ENCODE measurements around the gene TMEM38B. TPM values are rescaled to one million over a fixed set of nuclear protein-coding genes. Genes with fewer than 3 reads are reported as not detected.
"Not testable (repeated sequence)": the region's sequence is repeated elsewhere in the genome, so short reads cannot be mapped to it uniquely, and the experiment has no call there.

TMEM38B gene
- total RNA-seq, 2 experiments from 2014 or later: 16.8 to 17.8 TPM

- Mint-ChIP-seq H3K36me3 (peaks cover 56% of the 10 kb centered on the region), H3K9me3 (peaks cover 21% of the 10 kb centered on the region)
- not testable (repeated sequence) for H3K27ac Mint-ChIP-seq, DNase-seq, H3K4me1 Mint-ChIP-seq, H3K27me3 Mint-ChIP-seq, H3K4me3 Mint-ChIP-seq
Observed at GRCh38 chr9:105728230-105728629, 33.9 kb downstream of the TMEM38B start.

GRCh38 chr9:105731420-105731819 is 37.1 kb downstream of the TMEM38B start:
- H3K4me3 Mint-ChIP-seq, H3K4me1 Mint-ChIP-seq, H3K27ac Mint-ChIP-seq, DNase-seq, H3K27me3 Mint-ChIP-seq: not testable (repeated sequence)
- H3K9me3 Mint-ChIP-seq: peaks cover 45% of the 10 kb centered on the region
- H3K36me3 Mint-ChIP-seq: peaks cover 83% of the 10 kb centered on the region

- H3K27ac Mint-ChIP-seq: no peak overlapping the region
- H3K36me3 Mint-ChIP-seq: peaks cover 78% of the 10 kb centered on the region
- H3K27me3 Mint-ChIP-seq: no peaks in the 10 kb centered on the region
- DNase-seq: no peak
- H3K4me1 Mint-ChIP-seq: no peaks in the 10 kb centered on the region
- no peak overlapping the region for H3K4me3 Mint-ChIP-seq
- peaks cover 42% of the 10 kb centered on the region for H3K9me3 Mint-ChIP-seq
Observed at GRCh38 chr9:105735366-105735765, 41.0 kb downstream of the TMEM38B start.

- no peaks in the 10 kb centered on the region for H3K4me1 Mint-ChIP-seq
- H3K36me3 Mint-ChIP-seq: peaks cover 69% of the 10 kb centered on the region
- H3K9me3 Mint-ChIP-seq: peaks cover 33% of the 10 kb centered on the region
- H3K27ac Mint-ChIP-seq: no peak overlapping the region
- no peak overlapping the region for H3K4me3 Mint-ChIP-seq
- DNase-seq: no peak
- H3K27me3 Mint-ChIP-seq: no peaks in the 10 kb centered on the region
Observed at GRCh38 chr9:105737205-105737604, 42.9 kb downstream of the TMEM38B start.

- H3K9me3 Mint-ChIP-seq: no peaks in the 10 kb centered on the region
- no peak overlapping the region for H3K4me3 Mint-ChIP-seq
Observed at GRCh38 chr9:105742088-105742487, 47.7 kb downstream of the TMEM38B start.

GRCh38 chr9:105747325-105747724 is 53.0 kb downstream of the TMEM38B start:
- not testable (repeated sequence) for H3K4me3 Mint-ChIP-seq, DNase-seq, H3K27me3 Mint-ChIP-seq, H3K27ac Mint-ChIP-seq, H3K4me1 Mint-ChIP-seq
- Mint-ChIP-seq H3K36me3 (peaks cover 58% of the 10 kb centered on the region), H3K9me3 (peaks cover 10% of the 10 kb centered on the region)

More at GRCh38 chr9:105742088-105742487, 47.7 kb downstream of the TMEM38B start:
- Mint-ChIP-seq H3K27me3 (no peaks in the 10 kb centered on the region), H3K4me1 (no peaks in the 10 kb centered on the region), H3K27ac (no peak overlapping the region), H3K36me3 (peaks cover 37% of the 10 kb centered on the region)
- no peak for DNase-seq

GRCh38 chr9:105751761-105752160 is 57.4 kb downstream of the TMEM38B start:
- no peaks in the 10 kb centered on the region for H3K4me1 Mint-ChIP-seq
- DNase-seq: no peak
- H3K4me3 Mint-ChIP-seq: no peak overlapping the region
- no peaks in the 10 kb centered on the region for H3K27me3 Mint-ChIP-seq
- H3K36me3 Mint-ChIP-seq: peaks cover 65% of the 10 kb centered on the region
- no peak overlapping the region for H3K27ac Mint-ChIP-seq
- peaks cover 33% of the 10 kb centered on the region for H3K9me3 Mint-ChIP-seq

- Mint-ChIP-seq H3K36me3 (peaks cover 40% of the 10 kb centered on the region), H3K27ac (peak overlapping the region; percentile 52), H3K4me3 (no peak overlapping the region), H3K27me3 (no peaks in the 10 kb centered on the region), H3K4me1 (no peaks in the 10 kb centered on the region), H3K9me3 (peaks cover 46% of the 10 kb centered on the region)
- DNase-seq: no peak
Observed at GRCh38 chr9:105757496-105758251, 63.3 kb downstream of the TMEM38B start.

GRCh38 chr9:105760053-105760452 is 65.7 kb downstream of the TMEM38B start:
- peaks cover 32% of the 10 kb centered on the region for H3K36me3 Mint-ChIP-seq
- H3K4me3 Mint-ChIP-seq: no peak overlapping the region
- H3K4me1 Mint-ChIP-seq: no peaks in the 10 kb centered on the region
- H3K27ac Mint-ChIP-seq: no peak overlapping the region
- no peak for DNase-seq
- H3K27me3 Mint-ChIP-seq: no peaks in the 10 kb centered on the region
- H3K9me3 Mint-ChIP-seq: peaks cover 26% of the 10 kb centered on the region

GRCh38 chr9:105782561-105783494 is 88.5 kb downstream of the TMEM38B start:
- H3K27me3 Mint-ChIP-seq, H3K27ac Mint-ChIP-seq, H3K4me3 Mint-ChIP-seq, DNase-seq, H3K4me1 Mint-ChIP-seq: not testable (repeated sequence)
- H3K9me3 Mint-ChIP-seq: peaks cover 14% of the 10 kb centered on the region
- peaks cover 52% of the 10 kb centered on the region for H3K36me3 Mint-ChIP-seq

- not testable (repeated sequence) for H3K27ac Mint-ChIP-seq, H3K27me3 Mint-ChIP-seq, H3K4me1 Mint-ChIP-seq, H3K4me3 Mint-ChIP-seq, DNase-seq
- Mint-ChIP-seq H3K36me3 (peaks cover 57% of the 10 kb centered on the region), H3K9me3 (peaks cover 20% of the 10 kb centered on the region)
Observed at GRCh38 chr9:105783495-105783872, 89.1 kb downstream of the TMEM38B start.

GRCh38 chr9:105786796-105787195 is 92.5 kb downstream of the TMEM38B start:
- not testable (repeated sequence) for DNase-seq, H3K27ac Mint-ChIP-seq, H3K27me3 Mint-ChIP-seq, H3K4me1 Mint-ChIP-seq, H3K4me3 Mint-ChIP-seq
- Mint-ChIP-seq H3K9me3 (peaks cover 35% of the 10 kb centered on the region), H3K36me3 (peaks cover 83% of the 10 kb centered on the region)

GRCh38 chr9:105816202-105816744 is 121.9 kb downstream of the TMEM38B start:
- no peak overlapping the region for H3K4me3 Mint-ChIP-seq
- H3K9me3 Mint-ChIP-seq: peaks cover 31% of the 10 kb centered on the region
- H3K27me3 Mint-ChIP-seq: no peaks in the 10 kb centered on the region

GRCh38 chr9:105816981-105817380 is 122.6 kb downstream of the TMEM38B start:
- peaks cover 3% of the 10 kb centered on the region for H3K36me3 Mint-ChIP-seq
- DNase-seq: no peak
- no peaks in the 10 kb centered on the region for H3K4me1 Mint-ChIP-seq
- peaks cover 26% of the 10 kb centered on the region for H3K9me3 Mint-ChIP-seq
- H3K27ac Mint-ChIP-seq: no peak overlapping the region
- H3K4me3 Mint-ChIP-seq: no peak overlapping the region
- H3K27me3 Mint-ChIP-seq: no peaks in the 10 kb centered on the region

More at GRCh38 chr9:105816202-105816744, 121.9 kb downstream of the TMEM38B start:
- no peaks in the 10 kb centered on the region for H3K4me1 Mint-ChIP-seq
- DNase-seq: no peak
- no peak overlapping the region for H3K27ac Mint-ChIP-seq
- peaks cover 3% of the 10 kb centered on the region for H3K36me3 Mint-ChIP-seq

- Mint-ChIP-seq H3K4me3 (no peak overlapping the region), H3K27ac (no peak overlapping the region), H3K27me3 (no peaks in the 10 kb centered on the region), H3K9me3 (peaks cover 26% of the 10 kb centered on the region), H3K4me1 (no peaks in the 10 kb centered on the region), H3K36me3 (peaks cover 3% of the 10 kb centered on the region)
- DNase-seq: no peak
Observed at GRCh38 chr9:105818903-105819302, 124.6 kb downstream of the TMEM38B start.

Measured in activated naive CD8-positive, alpha-beta T cell treated with anti-CD3 and anti-CD28 coated beads for 36 hours (primary cell).